VCaP (cell line): ENCODE measurements around the gene ARID3B.

Source experiments
- H3K27ac ChIP-seq: fragments of 450-650 bp; 2 replicates; pipeline ENCODE4 v1.5.1; 2017
- TF ChIP-seq, protein P1 (sequence below): fragments of 450-650 bp; conservative IDR thresholded peaks from 2 replicates; pipeline ENCODE4 v1.5.1; 2017; ENCODE audit warnings: mild to moderate bottlenecking, moderate library complexity

Gene ARID3B, protein sequence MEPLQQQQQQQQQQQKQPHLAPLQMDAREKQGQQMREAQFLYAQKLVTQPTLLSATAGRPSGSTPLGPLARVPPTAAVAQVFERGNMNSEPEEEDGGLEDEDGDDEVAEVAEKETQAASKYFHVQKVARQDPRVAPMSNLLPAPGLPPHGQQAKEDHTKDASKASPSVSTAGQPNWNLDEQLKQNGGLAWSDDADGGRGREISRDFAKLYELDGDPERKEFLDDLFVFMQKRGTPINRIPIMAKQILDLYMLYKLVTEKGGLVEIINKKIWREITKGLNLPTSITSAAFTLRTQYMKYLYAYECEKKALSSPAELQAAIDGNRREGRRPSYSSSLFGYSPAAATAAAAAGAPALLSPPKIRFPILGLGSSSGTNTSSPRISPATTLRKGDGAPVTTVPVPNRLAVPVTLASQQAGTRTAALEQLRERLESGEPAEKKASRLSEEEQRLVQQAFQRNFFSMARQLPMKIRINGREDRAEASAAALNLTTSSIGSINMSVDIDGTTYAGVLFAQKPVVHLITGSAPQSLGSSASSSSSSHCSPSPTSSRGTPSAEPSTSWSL

DNA sequence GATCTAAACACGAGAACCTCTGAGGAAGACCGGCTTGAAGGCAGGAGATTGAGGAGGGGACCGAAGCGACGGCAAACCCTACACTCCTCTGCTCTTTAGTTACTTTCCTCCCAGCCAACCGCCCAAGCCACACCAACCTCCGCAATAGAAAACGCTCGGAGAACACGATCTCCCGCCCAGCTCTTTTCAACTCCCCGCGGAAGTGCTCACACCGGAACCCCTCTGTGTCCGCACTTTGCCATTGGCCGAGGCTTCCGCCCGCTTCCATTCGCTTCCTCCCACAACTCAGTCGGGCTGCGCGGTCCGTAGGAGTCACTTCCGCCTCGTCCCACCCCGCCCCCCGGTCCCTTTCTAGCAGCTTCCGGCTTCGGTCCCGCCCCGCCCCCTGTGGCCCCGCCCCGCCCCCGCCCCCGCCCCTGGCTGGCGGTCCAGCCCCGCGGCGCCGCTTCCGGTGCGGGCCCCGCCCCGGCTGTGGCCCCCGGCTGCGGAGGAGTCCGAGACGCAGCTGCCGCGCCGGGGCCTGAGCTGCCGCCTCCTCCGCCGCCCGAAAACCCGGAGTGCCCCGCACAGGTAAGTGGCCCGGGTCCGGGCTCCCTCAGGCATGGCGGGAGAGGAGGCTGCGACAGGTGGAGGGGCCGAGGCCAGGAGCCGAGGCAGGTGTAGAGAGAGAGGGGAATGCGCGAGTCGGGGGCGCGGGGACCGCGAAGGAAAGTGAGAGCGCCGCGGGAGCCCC, at the start of gene ARID3B:
Gene ARID3B (plus strand): TSS at position 460 of the 733 bp plus-strand sequence. CDS start 2,717 bp downstream, outside the sequence.
- TF ChIP-seq, protein P1, sequence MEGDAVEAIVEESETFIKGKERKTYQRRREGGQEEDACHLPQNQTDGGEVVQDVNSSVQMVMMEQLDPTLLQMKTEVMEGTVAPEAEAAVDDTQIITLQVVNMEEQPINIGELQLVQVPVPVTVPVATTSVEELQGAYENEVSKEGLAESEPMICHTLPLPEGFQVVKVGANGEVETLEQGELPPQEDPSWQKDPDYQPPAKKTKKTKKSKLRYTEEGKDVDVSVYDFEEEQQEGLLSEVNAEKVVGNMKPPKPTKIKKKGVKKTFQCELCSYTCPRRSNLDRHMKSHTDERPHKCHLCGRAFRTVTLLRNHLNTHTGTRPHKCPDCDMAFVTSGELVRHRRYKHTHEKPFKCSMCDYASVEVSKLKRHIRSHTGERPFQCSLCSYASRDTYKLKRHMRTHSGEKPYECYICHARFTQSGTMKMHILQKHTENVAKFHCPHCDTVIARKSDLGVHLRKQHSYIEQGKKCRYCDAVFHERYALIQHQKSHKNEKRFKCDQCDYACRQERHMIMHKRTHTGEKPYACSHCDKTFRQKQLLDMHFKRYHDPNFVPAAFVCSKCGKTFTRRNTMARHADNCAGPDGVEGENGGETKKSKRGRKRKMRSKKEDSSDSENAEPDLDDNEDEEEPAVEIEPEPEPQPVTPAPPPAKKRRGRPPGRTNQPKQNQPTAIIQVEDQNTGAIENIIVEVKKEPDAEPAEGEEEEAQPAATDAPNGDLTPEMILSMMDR: no peak
- H3K27ac ChIP-seq: peak within 1 kb of the TSS; percentile 85

DNA sequence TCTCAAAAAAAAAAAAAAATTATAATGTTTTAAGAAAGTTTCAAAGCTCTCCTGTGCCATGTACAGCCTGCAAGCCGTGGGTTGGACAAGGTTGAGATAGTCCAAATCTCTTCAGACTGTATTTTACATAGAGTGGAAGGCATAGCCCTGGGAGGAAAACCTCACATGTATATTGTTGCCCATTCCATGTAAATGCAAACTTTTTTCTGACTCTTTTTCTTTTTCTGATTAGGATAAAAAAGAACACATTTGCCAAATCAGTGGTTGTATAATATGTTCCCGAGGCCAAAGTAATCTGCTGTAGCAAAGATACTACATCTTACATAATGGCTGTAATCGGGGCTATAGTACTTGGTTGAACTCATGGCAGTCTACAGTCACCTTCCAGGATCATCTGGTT, 44.4 kb upstream of the ARID3B start:
- H3K27ac ChIP-seq: no peak overlapping the region
- TF ChIP-seq, protein P1: no peak

DNA sequence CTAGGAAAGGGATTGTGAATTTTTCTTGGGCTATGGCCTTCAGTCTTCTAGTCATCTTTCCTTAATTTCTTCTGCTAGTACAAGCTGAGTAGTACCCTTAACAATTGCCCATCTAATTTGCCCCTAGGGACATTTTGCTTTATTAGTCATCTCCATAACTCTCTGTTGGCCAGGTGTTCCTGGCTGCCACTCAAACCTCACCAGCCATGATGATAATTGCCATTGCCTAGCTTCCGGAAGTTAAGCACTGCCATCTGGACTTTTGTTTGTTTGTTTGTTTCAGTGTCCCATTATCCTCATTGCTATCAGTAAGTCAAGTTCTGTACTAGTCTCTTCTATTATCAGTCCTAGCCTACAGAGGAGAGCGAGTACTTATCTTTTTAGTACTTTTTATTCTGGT, 43.4 kb upstream of the ARID3B start:
- H3K27ac ChIP-seq: no peak overlapping the region
- TF ChIP-seq, protein P1: no peak

DNA sequence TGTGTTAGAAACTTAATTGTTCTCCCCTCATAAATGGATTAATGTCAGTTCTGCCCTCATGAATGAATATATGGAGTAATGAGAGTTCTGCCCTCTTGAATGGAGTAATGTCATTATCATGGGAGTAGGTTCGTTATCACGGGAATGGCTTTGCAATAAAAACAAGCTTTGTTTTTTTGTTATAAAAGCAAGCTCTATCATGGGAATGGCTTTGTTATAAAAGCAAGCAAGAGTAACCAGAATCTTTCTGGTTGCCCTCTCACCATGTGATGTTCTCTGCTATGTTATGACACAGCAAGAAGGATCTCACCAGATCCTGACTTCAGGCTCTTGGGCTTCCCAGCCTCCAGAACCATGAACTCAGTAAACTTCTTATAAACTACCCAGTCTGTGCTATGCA, 41.7 kb upstream of the ARID3B start:
- TF ChIP-seq, protein P1: no peak
- H3K27ac ChIP-seq: no peak overlapping the region

- TF ChIP-seq, protein P1: no peak
These were observed 40.6 kb upstream of the ARID3B start for GRCh38 chr15:74500401-74500800.

GRCh38 chr15:74502301-74502700, 38.7 kb upstream of the ARID3B start:
- TF ChIP-seq, protein P1: no peak
- no peak overlapping the region for H3K27ac ChIP-seq

More at GRCh38 chr15:74500401-74500800, 40.6 kb upstream of the ARID3B start:
- no peak overlapping the region for H3K27ac ChIP-seq

DNA sequence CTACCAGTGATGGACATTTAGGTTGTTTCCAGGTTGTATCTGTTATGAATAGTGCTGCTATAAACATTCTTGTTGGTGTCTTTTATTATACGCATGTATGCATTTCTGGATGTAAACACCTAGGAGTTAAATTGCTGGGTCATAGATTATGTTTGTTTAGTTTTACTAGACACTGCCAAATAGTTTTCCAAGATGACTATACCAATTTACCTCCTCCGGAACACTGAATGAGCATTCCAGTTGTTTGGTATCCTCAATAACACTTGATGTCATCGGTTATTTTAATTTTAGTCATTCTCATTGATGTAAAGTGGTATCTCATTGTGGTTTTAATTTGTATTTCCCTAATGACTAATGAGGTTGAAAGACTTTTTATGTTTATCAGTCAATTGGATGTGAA, 36.6 kb upstream of the ARID3B start:
- H3K27ac ChIP-seq: no peak overlapping the region
- TF ChIP-seq, protein P1: no peak
